ENCODE data around the gene CYP1B1.

GRCh38 chr2:38091760-38092159 is 15.8 kb upstream of the CYP1B1 start:
- no peak for TF ChIP-seq CTCF (IDR thresholded peaks at IDR 0.05)
- no peak for TF ChIP-seq POLR2A (IDR thresholded peaks at IDR 0.05)
- no peak for TF ChIP-seq EP300 (IDR thresholded peaks at IDR 0.05)

Data from ovary (tissue), 3 donors.